ENCODE data around the gene COL4A6.
"Not testable (repeated sequence)": the region's sequence is repeated elsewhere in the genome, so short reads cannot be mapped to it uniquely, and the experiment has no call there.

Gene COL4A6

GRCh38 chrX:108397627-108398391 is 40.4 kb downstream of the COL4A6 start:
- no peak for DNase-seq

- DNase-seq: no peak
These were observed 41.2 kb downstream of the COL4A6 start for GRCh38 chrX:108396986-108397385.

- DNase-seq: no peak
These were observed 41.9 kb downstream of the COL4A6 start for GRCh38 chrX:108396188-108396891.

GRCh38 chrX:108390976-108391717 is 47.1 kb downstream of the COL4A6 start:
- not testable (repeated sequence) for DNase-seq

- DNase-seq: no peak
These were observed 53.4 kb downstream of the COL4A6 start for GRCh38 chrX:108384783-108385182.

GRCh38 chrX:108380222-108380621 is 58.0 kb downstream of the COL4A6 start:
- DNase-seq: no peak

- not testable (repeated sequence) for DNase-seq
These were observed 61.4 kb downstream of the COL4A6 start for GRCh38 chrX:108376821-108377220.

- not testable (repeated sequence) for DNase-seq
These were observed 62.6 kb downstream of the COL4A6 start for GRCh38 chrX:108375591-108375990.

GRCh38 chrX:108366644-108367406 is 71.4 kb downstream of the COL4A6 start:
- no peak for DNase-seq

- DNase-seq: no peak
These were observed 76.2 kb downstream of the COL4A6 start for GRCh38 chrX:108362026-108362425.

- DNase-seq: no peak
These were observed 76.9 kb downstream of the COL4A6 start for GRCh38 chrX:108361316-108361715.

GRCh38 chrX:108359806-108360602 is 78.2 kb downstream of the COL4A6 start:
- DNase-seq: no peak

- no peak for DNase-seq
These were observed 84.8 kb downstream of the COL4A6 start for GRCh38 chrX:108353452-108353851.

GRCh38 chrX:108349210-108349609 is 89.0 kb downstream of the COL4A6 start:
- DNase-seq: no peak

GRCh38 chrX:108348525-108348924 is 89.7 kb downstream of the COL4A6 start:
- DNase-seq: no peak

- DNase-seq: no peak
These were observed 90.4 kb downstream of the COL4A6 start for GRCh38 chrX:108347800-108348199.

GRCh38 chrX:108344216-108344615 is 94.0 kb downstream of the COL4A6 start:
- DNase-seq: no peak

GRCh38 chrX:108341947-108342346 is 96.3 kb downstream of the COL4A6 start:
- no peak for DNase-seq

- DNase-seq: no peak
These were observed 105.9 kb downstream of the COL4A6 start for GRCh38 chrX:108332281-108332680.

GRCh38 chrX:108331126-108331909 is 106.9 kb downstream of the COL4A6 start:
- no peak for DNase-seq

GRCh38 chrX:108323751-108324150 is 114.5 kb downstream of the COL4A6 start:
- no peak for DNase-seq

Data from activated CD4-positive, CD25-positive, alpha-beta regulatory T cell (primary cell).